GM18508 (cell line): Measurements from ENCODE around the gene SMAD7.

Experiments used
- ATAC-seq: cut with Tn5 transposase; IDR thresholded peaks from one replicate; pipeline ENCODE4 v1.9.1; 2021; ENCODE audit warnings: moderate number of reproducible peaks; ENCODE audit not compliant: insufficient read depth, unreplicated experiment

The SMAD7 gene

DNA sequence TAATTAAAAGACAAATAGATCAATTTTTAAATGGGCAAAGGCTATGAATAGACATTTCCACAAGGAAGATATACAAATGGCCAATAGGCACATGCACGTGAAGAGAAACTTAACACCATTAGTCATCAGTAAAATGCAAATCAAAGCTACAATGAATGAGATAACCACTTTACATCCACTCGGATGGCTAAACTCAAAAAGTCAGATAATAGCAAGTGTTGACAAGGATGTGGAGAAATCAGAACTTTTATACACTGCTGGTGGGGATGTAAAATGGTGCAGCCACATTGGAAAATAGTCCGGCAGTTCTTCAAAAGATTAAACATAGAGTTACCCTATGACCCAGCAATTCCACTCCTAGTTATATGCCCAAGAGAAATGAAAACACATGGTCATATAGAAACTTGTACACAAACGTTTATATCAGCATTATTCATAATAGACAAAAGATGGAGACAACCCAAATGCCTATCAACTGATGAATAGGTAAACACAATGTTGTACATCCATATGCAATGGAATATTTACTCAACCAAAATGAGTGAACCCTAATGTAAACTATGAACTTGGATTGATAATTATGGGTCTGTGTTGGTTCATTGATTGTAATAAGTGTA, 51.1 kb downstream of the SMAD7 start:
- no peak for ATAC-seq

DNA sequence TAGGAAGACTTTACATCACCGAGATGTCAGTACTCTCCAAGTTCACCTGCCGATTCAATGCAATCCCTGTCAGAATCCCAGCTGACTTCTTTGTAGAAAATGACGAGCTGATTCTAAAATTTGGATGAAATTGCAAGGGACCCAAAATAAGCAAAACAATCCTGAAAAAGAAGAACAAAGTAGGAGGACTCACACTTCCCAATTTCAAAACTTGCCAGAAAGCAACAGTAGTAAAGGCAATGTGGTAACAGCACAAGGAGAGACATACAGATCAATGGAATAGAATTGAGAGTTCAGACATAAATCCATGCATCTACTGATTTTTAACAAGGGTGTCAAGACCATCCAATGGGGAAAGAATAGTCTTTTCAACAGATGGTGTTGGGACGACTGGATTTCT, 52.2 kb downstream of the SMAD7 start:
- ATAC-seq: no peak

GRCh38 chr18:48897531-48897930, 53.2 kb downstream of the SMAD7 start:
- no peak for ATAC-seq

- ATAC-seq: peak; percentile 63
Measured at GRCh38 chr18:48896875-48897511, 53.8 kb downstream of the SMAD7 start.

- ATAC-seq: no peak
Measured at GRCh38 chr18:48896326-48896874, 54.4 kb downstream of the SMAD7 start.

- no peak for ATAC-seq
Measured at GRCh38 chr18:48894799-48895346, 55.9 kb downstream of the SMAD7 start.

- no peak for ATAC-seq
Measured at GRCh38 chr18:48893608-48894600, 56.9 kb downstream of the SMAD7 start.

GRCh38 chr18:48893061-48893607, 57.6 kb downstream of the SMAD7 start:
- no peak for ATAC-seq

- no peak for ATAC-seq
Measured at GRCh38 chr18:48892146-48892855, 58.5 kb downstream of the SMAD7 start.

GRCh38 chr18:48891721-48892120, 59.0 kb downstream of the SMAD7 start:
- no peak for ATAC-seq

GRCh38 chr18:48889981-48890762, 60.6 kb downstream of the SMAD7 start:
- ATAC-seq: no peak

GRCh38 chr18:48889115-48889941, 61.4 kb downstream of the SMAD7 start:
- ATAC-seq: no peak

DNA sequence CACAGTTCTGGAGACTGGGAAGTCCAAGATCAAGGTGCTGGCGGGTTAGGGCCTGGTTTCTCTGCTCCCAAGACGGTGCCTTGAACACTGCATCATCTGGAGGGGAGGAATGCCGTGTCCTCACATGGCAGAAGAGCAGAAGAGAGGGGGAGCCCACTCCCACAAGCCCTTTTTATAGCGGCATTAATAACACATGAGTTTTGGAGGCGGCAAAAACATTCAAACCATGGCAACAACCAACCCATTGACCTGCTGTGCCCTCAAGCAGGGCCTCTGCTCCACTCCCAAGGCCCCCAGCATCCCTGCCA, 62.0 kb downstream of the SMAD7 start:
- no peak for ATAC-seq

DNA sequence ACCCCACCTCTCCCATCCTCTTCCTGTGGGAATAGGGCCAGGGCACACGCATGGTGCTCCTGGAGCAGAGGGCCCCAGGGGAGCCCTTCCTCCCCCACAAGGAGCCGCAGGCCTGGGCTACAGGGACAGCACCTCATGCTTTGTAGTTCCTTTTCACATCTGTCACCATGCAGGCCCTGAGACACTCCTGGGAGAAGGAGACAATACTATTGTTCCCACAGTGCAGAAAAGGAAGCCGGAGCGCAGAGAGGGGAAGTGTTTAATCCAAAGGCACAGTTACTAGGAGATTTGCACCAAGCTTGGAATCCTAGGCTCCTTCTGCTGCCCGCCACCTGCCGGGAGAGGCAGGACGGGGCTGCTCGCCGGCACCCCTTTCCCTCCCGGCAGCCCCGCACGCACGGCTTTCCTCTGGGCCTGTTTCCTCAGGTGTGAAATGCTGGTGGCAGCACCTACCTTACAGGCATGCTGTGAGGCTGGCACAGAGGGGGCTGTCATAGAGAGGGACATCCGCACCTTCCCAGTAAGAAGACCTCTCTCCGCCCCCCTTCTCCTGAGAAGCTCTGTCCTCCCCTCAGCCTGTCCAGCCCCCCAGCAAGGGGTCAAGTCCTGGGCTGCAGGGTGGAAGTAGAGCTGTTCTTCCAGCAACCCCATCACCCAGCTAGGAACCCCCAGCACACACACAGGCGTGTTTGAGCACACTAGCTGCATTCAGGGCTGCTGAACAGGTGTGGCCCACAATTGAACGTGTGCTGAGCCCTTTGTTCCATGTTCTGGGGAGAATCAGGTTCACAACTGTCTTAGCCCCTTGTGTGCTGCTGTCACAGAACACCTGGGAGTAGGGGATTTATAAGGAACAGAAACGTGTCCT, 62.6 kb downstream of the SMAD7 start:
- ATAC-seq: no peak

- ATAC-seq: no peak
Measured at GRCh38 chr18:48887294-48887904, 63.4 kb downstream of the SMAD7 start.

GRCh38 chr18:48886520-48887293, 64.1 kb downstream of the SMAD7 start:
- ATAC-seq: no peak
